ENCODE measurements around the gene SMG6. TPM values are rescaled to one million over a fixed set of nuclear protein-coding genes. Genes with fewer than 3 reads are reported as not detected.

The SMG6 gene
- total and polyA plus RNA-seq, 3 experiments from 2014 or later, result 11.2 to 54.1 (median 53.3) TPM

DNA sequence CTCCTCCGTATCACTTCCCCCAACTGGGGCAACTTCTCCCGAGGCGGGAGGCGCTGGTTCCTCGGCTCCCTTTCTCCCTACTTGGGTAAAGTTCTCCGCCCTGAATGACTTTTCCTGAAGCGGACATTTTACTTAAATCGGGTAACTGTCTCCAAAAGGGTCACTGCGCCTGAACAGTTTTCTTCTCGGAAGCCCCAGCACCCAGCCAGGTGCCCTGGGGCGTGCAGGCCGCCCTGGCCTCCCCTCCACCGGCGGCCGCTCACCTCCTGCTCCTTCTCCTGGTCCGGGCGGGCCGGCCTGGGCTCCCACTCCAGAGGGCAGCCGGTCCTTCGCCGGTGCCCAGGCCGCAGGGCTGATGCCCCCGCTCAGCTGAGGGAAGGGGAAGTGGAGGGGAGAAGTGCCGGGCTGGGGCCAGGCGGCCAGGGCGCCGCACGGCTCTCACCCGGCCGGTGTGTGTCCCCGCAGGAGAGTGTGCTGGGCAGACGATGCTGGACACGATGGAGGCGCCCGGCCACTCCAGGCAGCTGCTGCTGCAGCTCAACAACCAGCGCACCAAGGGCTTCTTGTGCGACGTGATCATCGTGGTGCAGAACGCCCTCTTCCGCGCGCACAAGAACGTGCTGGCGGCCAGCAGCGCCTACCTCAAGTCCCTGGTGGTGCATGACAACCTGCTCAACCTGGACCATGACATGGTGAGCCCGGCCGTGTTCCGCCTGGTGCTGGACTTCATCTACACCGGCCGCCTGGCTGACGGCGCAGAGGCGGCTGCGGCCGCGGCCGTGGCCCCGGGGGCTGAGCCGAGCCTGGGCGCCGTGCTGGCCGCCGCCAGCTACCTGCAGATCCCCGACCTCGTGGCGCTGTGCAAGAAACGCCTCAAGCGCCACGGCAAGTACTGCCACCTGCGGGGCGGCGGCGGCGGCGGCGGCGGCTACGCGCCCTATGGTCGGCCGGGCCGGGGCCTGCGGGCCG, 247.1 kb downstream of the SMG6 start:
- Histone ChIP-seq H3K27ac (ENCODE audit: low read depth, low read length) (no peak overlapping the region), H3K4me3 (ENCODE audit: low read length) (peak overlapping the region; percentile 47), H3K27me3 (ENCODE audit: insufficient read depth, low read length, poor library complexity, severe bottlenecking) (no peaks in the 10 kb centered on the region), H3K36me3 (ENCODE audit: insufficient read depth, low read length) (no peaks in the 10 kb centered on the region), H3K4me1 (ENCODE audit: insufficient read depth, low read length) (peaks cover 18% of the 10 kb centered on the region), H3K9me3 (ENCODE audit: low read length) (no peaks in the 10 kb centered on the region)
- Mint-ChIP-seq H3K27ac (peak overlapping the region in 3 of 8 donors; percentile 21 to 83 (median 81)), H3K4me3 (peak overlapping the region; percentile 66 to 90 (median 70)), H3K9me3 (no peaks in the 10 kb centered on the region), H3K27me3 (peaks cover 0 to 5% of the 10 kb centered on the region in 2 donors), H3K4me1 (peaks cover 17 to 51% (median 18%) of the 10 kb centered on the region in 3 donors), H3K36me3 (peaks cover 0 to 15% (median 0%) of the 10 kb centered on the region in 3 donors)
- ChIA-PET CTCF (interaction anchor here (0.8 to 8.2 kb wide), 23 partner anchors 9 to 296 kb away, joined by 3 to 256 read pairs (median 8); partner anchors contain the start of genes RTN4RL1, SGSM2 and TSR1), POLR2A (interaction anchor here (0.6 to 4.4 kb wide), 10 partner anchors 8 to 377 kb away, joined by 3 to 37 read pairs (median 4); no protein-coding TSS in a partner anchor)
- DNase-seq, result peak in 3 of 5 donors; percentile 52 to 76 (median 59)

DNA sequence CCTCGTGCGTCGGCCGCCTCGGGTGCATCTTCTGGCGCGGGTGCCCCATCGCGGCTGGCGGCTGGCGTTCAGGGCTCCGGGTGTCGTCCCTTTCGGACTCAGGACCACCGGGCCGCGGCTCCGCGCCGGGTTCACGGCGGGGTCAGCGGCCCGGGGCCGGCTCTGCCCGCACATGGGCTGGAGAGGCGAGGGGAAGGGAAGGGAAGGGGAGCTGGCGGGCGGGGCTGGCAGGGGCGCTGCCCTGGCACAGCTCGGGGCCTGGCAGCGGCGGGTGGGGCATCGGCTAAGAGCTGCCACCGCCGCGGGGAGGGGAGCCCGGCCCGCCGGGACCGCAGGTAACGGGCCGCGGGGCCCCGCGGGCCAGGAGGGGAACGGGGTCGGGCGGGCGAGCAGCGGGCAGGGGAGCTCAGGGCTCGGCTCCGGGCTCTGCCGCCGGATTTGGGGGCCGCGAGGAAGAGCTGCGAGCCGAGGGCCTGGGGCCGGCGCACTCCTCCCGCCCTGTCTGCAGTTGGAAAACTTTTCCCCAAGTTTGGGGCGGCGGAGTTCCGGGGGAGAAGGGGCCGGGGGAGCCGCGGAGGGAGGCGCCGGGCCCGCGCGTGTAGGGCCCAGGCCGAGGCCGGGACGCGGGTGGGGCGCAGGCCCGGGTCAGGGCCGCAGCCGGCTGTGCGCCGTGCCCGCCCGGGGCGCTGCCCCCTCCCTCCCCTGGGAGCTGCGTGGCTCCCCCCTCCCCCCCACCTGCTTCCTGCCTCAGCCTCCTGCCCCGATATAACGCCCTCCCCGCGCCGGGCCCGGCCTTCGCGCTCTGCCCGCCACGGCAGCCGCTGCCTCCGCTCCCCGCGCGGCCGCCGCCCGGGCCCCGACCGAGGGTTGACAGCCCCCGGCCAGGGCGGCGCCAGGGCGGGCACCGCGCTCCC, 248.0 kb downstream of the SMG6 start:
- Mint-ChIP-seq H3K4me3 (peak overlapping the region in 5 of 7 donors; percentile 66 to 88 (median 83)), H3K36me3 (peaks cover 0 to 9% (median 0%) of the 10 kb centered on the region in 3 donors), H3K9me3 (no peaks in the 10 kb centered on the region), H3K27ac (peak overlapping the region in 1 of 8 donors; percentile 83), H3K27me3 (peaks cover 0 to 4% of the 10 kb centered on the region in 2 donors), H3K4me1 (peaks cover 17 to 46% (median 18%) of the 10 kb centered on the region in 3 donors)
- DNase-seq, result peak in 2 of 5 donors; percentile 31 to 72
- H3K4me3 ChIP-seq (ENCODE audit: low read length), result peak overlapping the region; percentile 64
- peaks cover 18% of the 10 kb centered on the region for H3K4me1 ChIP-seq (ENCODE audit: insufficient read depth, low read length)
- no peak overlapping the region for H3K27ac ChIP-seq (ENCODE audit: low read depth, low read length)
- no peaks in the 10 kb centered on the region for H3K27me3 ChIP-seq (ENCODE audit: insufficient read depth, low read length, poor library complexity, severe bottlenecking)
- no peaks in the 10 kb centered on the region for H3K36me3 ChIP-seq (ENCODE audit: insufficient read depth, low read length)
- H3K9me3 ChIP-seq (ENCODE audit: low read length), result no peaks in the 10 kb centered on the region
- ChIA-PET POLR2A (interaction anchor here (0.6 to 4.4 kb wide), 16 partner anchors 9 to 376 kb away, joined by 3 to 37 read pairs (median 4); partner anchors contain the start of genes SMG6, SRR and TSR1), CTCF (interaction anchor here (0.6 to 8.2 kb wide), 35 partner anchors 10 to 387 kb away, joined by 3 to 256 read pairs (median 6); partner anchors contain the start of genes RTN4RL1, SGSM2 and TSR1)

GRCh38 chr17:2054512-2055291, 248.9 kb downstream of the SMG6 start, which contains the start of gene HIC1:
TSS of gene HIC1 (plus strand) at chr17:2055103. CDS start at chr17:2056691, 1,588 bp downstream.
- POLR2A ChIA-PET, result interaction anchor here (0.5 to 4.4 kb wide), 10 partner anchors 10 to 347 kb away, joined by 3 to 37 read pairs (median 4); partner anchors contain the start of genes SMG6, SRR and TSR1
- peak; percentile 68 to 84 (median 79) for DNase-seq
- peak within 1 kb of the TSS; percentile 85 to 97 (median 90) for H3K27ac Mint-ChIP-seq
- H3K27me3 Mint-ChIP-seq, result peaks cover 0 to 3% of the 10 kb centered on the region in 2 donors
- peaks cover 17 to 38% (median 18%) of the 10 kb centered on the region in 3 donors for H3K4me1 Mint-ChIP-seq
- Histone ChIP-seq H3K27ac (ENCODE audit: low read depth, low read length) (peak within 1 kb of the TSS; percentile 85), H3K4me3 (ENCODE audit: low read length) (peak within 1 kb of the TSS; percentile 64), H3K4me1 (ENCODE audit: insufficient read depth, low read length) (peaks cover 18% of the 10 kb centered on the region), H3K27me3 (ENCODE audit: insufficient read depth, low read length, poor library complexity, severe bottlenecking) (no peaks in the 10 kb centered on the region), H3K36me3 (ENCODE audit: insufficient read depth, low read length) (no peaks in the 10 kb centered on the region), H3K9me3 (ENCODE audit: low read length) (no peaks in the 10 kb centered on the region)
- H3K36me3 Mint-ChIP-seq, result peaks cover 0 to 3% (median 0%) of the 10 kb centered on the region in 3 donors
- CTCF ChIA-PET, result interaction anchor here (0.6 to 8.2 kb wide), 48 partner anchors 9 to 386 kb away, joined by 3 to 256 read pairs (median 4); partner anchors contain the start of genes RTN4RL1, SGSM2 and TSR1
- H3K9me3 Mint-ChIP-seq, result no peaks in the 10 kb centered on the region
- H3K4me3 Mint-ChIP-seq, result peak within 1 kb of the TSS; percentile 79 to 92 (median 83)

DNA sequence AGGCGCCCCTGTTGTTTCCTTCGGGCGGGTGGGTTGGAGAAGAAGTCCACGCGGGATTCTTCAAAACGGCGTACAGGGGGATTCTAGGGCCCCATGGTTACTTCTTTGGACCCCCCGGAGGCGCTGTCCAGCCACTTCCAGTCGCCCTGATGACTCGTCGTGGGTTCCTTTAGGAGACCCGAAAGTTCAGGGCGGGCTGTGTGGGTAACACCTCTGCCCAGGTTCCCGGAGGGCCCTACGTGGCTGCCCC, 249.4 kb downstream of the SMG6 start:
- peaks cover 0 to under 1% of the 10 kb centered on the region in 2 donors for H3K27me3 Mint-ChIP-seq
- H3K9me3 Mint-ChIP-seq, result no peaks in the 10 kb centered on the region
- H3K36me3 Mint-ChIP-seq, result no peaks in the 10 kb centered on the region
- peak in 1 of 5 donors; percentile 73 for DNase-seq
- no peaks in the 10 kb centered on the region for H3K27me3 ChIP-seq (ENCODE audit: insufficient read depth, low read length, poor library complexity, severe bottlenecking)
- H3K27ac Mint-ChIP-seq, result peak overlapping the region; percentile 85 to 97 (median 90)
- peaks cover 21% of the 10 kb centered on the region for H3K4me1 ChIP-seq (ENCODE audit: insufficient read depth, low read length)
- peaks cover 16 to 35% (median 18%) of the 10 kb centered on the region in 3 donors for H3K4me1 Mint-ChIP-seq
- H3K4me3 Mint-ChIP-seq, result peak overlapping the region; percentile 79 to 92 (median 83)
- POLR2A ChIA-PET, result interaction anchor here (0.5 to 4.4 kb wide), 9 partner anchors 10 to 347 kb away, joined by 3 to 37 read pairs (median 5); partner anchors contain the start of genes SMG6, SRR and TSR1
- no peaks in the 10 kb centered on the region for H3K9me3 ChIP-seq (ENCODE audit: low read length)
- peak overlapping the region; percentile 64 for H3K4me3 ChIP-seq (ENCODE audit: low read length)
- peak overlapping the region; percentile 85 for H3K27ac ChIP-seq (ENCODE audit: low read depth, low read length)
- CTCF ChIA-PET, result interaction anchor here (0.6 to 8.2 kb wide), 44 partner anchors 8 to 385 kb away, joined by 3 to 256 read pairs (median 4); partner anchors contain the start of genes RTN4RL1 and TSR1
- H3K36me3 ChIP-seq (ENCODE audit: insufficient read depth, low read length), result no peaks in the 10 kb centered on the region

GRCh38 chr17:2053380-2054261, 250.0 kb downstream of the SMG6 start:
- peak overlapping the region; percentile 85 for H3K27ac ChIP-seq (ENCODE audit: low read depth, low read length)
- H3K36me3 Mint-ChIP-seq, result no peaks in the 10 kb centered on the region

More at GRCh38 chr17:2053380-2054261, 250.0 kb downstream of the SMG6 start:
- no peaks in the 10 kb centered on the region for H3K27me3 ChIP-seq (ENCODE audit: insufficient read depth, low read length, poor library complexity, severe bottlenecking)
- H3K4me3 Mint-ChIP-seq, result peak overlapping the region; percentile 79 to 92 (median 83)
- peaks cover 27% of the 10 kb centered on the region for H3K4me1 ChIP-seq (ENCODE audit: insufficient read depth, low read length)
- peaks cover 0 to 2% of the 10 kb centered on the region in 2 donors for H3K27me3 Mint-ChIP-seq
- CTCF ChIA-PET, result interaction anchor here (0.6 to 8.2 kb wide), 28 partner anchors 8 to 337 kb away, joined by 3 to 256 read pairs (median 4); partner anchors contain the start of gene RTN4RL1
- peak overlapping the region; percentile 64 for H3K4me3 ChIP-seq (ENCODE audit: low read length)
- POLR2A ChIA-PET, result interaction anchor here (0.7 to 4.4 kb wide), 5 partner anchors 12 to 348 kb away, joined by 3 to 37 read pairs (median 4); partner anchors contain the start of genes OVCA2 and TSR1
- no peaks in the 10 kb centered on the region for H3K9me3 ChIP-seq (ENCODE audit: low read length)
- H3K27ac Mint-ChIP-seq, result peak overlapping the region; percentile 85 to 97 (median 94)
- H3K36me3 ChIP-seq (ENCODE audit: insufficient read depth, low read length), result no peaks in the 10 kb centered on the region
- peaks cover 19 to 41% (median 21%) of the 10 kb centered on the region in 3 donors for H3K4me1 Mint-ChIP-seq
- H3K9me3 Mint-ChIP-seq, result no peaks in the 10 kb centered on the region
- DNase-seq, result peak; percentile 75 to 92 (median 76)

All from CD8-positive, alpha-beta memory T cell (primary cell).